ENCODE measurements around the gene PPP1R12B.
"Not testable (repeated sequence)": the region's sequence is repeated elsewhere in the genome, so short reads cannot be mapped to it uniquely, and the experiment has no call there.

Gene PPP1R12B

GRCh38 chr1:202456372-202457169 lies 108.1 kb downstream of the PPP1R12B start:
- not testable (repeated sequence) for DNase-seq

DNA sequence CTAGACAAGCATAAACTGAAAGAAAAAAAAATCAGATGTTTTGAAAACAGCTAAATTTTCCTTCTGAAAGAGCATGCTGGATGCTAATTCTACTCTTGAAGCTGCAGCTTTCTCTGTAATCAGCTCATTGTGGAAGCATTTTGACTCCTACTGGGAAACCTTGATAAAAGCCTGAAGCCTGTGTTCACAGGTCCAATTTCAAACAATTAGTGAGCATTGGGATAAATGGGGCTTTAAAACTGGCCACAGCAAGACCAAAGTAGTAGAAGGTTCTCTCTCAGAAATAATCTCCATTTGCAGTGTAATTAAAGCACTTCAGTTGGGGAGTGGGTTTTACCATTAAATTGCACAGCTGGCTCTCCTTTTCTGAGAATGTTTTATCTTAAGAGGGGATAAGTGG lies 110.2 kb downstream of the PPP1R12B start:
- not testable (repeated sequence) for DNase-seq

GRCh38 chr1:202459470-202460142 lies 111.1 kb downstream of the PPP1R12B start:
- not testable (repeated sequence) for DNase-seq

DNA sequence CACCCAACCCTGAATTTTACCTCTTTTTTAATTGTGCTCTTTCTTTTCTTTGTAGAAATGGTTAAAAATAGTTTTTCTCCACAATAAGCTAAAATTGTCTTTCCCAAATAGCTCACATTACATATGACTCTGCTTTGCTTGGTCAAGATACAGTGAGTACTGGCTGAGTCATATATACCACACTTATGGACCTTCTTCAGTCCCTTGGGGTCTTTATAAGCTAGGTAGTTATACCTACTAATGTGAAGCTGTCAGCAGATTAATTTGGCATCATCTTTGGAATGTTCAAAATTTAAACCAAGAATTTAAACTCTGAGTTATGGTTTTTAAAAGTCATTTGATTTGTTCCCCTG lies 111.6 kb downstream of the PPP1R12B start:
- DNase-seq = not testable (repeated sequence)

DNA sequence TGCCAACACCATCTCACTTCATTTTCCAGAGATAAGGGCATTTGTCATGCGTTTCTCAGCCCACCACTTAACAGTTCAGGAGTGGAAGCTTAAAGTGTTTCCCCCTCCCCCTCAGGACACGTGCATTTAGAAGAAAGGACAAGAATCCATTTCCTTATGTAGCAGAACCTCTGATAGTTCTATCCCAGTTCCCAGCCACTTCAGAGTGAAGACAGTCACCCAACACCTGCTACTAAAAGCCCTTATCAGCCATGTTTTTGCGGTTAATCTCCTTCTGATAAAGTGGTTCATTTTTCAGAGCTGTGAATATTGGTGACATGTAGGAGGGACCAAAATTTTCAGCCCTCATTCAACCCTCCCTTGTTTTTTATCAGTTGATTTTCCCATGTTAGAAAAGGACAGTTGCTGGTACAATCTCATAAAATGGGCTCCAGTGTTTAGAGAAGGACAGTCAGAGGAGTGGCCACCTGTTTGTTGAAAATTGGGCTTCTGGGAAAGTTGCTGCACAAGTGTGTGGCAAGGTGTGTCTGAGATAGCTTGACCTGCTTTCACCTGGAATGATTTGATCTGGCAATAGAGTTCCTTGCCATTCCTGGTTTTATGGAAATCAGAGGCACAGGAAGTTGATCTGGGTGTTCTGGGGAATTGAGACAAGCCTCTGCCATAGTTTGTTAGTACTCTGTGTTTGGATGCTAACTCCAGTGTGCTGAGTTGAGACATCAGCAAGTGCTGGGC lies 114.0 kb downstream of the PPP1R12B start:
- no peak for DNase-seq

- DNase-seq = not testable (repeated sequence)
Observed at GRCh38 chr1:202464153-202464742, 115.7 kb downstream of the PPP1R12B start.

- DNase-seq = not testable (repeated sequence)
Observed at GRCh38 chr1:202465644-202466270, 117.3 kb downstream of the PPP1R12B start.

GRCh38 chr1:202466339-202466738 lies 117.8 kb downstream of the PPP1R12B start:
- not testable (repeated sequence) for DNase-seq

GRCh38 chr1:202467381-202467780 lies 118.9 kb downstream of the PPP1R12B start:
- DNase-seq = not testable (repeated sequence)

GRCh38 chr1:202468695-202469094 lies 120.2 kb downstream of the PPP1R12B start:
- DNase-seq = not testable (repeated sequence)

DNA sequence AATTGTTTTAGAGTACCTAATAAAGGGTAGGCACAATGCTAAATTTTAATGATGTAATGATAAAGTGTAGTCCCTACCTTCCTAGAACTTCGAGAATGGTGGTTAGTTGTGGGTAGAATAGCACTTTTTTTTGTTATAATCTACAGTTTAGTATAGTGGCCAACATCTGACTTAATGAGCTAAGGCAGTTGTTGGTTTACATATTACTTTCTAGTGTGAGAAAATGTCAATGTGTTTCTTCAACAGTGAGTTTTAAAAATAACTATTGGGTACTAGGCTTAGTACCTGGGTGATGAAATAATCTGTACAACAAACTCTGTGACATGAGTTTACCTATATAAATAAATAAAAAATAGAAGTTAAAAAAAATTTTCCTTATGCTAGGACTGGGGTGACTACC lies 120.6 kb downstream of the PPP1R12B start:
- DNase-seq = not testable (repeated sequence)

DNA sequence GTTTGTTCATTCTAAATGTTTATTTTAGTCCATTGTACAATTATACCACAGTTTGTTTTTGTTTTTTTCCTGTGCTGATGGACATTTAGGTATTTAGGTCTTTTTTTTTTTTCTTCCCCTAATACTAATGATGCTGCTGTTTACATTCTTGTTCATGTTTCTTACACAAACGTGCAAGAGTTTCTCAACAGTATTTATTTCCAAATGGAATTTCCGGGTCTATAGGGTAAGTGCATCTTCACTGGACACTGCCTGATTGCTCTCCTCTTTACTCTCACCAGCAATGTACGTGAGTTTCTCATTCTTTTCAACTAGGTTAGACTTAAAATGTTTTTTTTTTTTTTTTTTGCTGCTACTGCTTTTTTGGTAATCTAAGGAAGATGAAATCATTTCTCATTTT lies 122.7 kb downstream of the PPP1R12B start:
- DNase-seq = no peak

DNA sequence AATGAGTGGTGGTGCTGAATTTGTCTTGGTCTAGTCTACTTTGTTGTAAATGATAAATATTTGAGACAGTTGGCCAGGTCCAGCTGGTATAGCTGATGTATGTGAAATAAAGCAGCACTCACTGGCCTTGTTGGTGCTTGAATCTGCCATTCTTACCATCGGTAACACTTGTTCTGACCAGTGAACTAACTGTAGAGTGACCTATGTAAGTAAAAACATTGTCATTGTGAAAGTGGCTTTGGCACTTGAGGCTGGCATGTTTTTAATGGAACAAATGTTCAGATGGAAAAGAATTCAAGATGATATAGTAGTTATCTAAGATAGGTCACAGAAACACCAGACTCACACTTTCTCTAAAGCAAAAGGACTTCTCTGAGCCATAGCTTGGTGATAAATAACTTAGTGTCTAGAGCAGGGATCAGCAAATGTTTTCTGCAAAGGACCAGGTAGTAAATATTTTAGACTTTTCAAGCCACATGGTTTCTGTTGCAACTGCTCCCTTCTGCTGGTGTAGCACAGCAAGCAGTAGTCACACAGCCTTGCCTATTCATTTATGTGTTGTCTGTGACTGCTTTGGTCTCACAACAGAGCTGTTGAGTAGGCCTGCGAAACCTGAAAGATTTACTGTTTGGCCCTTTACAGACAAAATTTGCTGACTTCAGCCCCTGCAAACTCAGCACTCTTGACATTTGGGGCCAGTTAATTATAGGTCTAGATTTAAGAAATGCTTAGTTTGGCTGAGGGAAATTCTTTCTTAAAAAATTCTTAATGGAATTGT lies 124.0 kb downstream of the PPP1R12B start:
- DNase-seq = not testable (repeated sequence)

GRCh38 chr1:202473266-202474045 lies 125.0 kb downstream of the PPP1R12B start:
- not testable (repeated sequence) for DNase-seq

DNA sequence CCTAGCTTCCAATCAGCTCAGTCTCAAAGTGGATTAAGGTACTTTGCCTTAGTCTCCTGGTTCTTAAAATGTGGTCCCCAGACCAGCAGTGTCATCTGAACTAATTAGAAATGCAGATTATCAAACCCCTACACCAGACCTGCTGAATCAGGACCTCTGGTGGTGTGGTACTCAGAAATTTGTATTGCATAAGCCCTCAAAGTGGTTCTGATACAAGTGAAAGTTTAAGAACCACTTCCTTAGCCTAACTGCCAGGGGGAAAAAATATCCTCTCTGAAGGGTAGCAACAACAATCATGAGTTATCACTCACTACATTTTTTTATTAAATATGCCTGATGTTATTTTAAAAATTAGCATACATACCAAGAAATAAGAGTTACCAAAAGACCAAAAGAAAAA lies 131.2 kb downstream of the PPP1R12B start:
- not testable (repeated sequence) for DNase-seq

DNA sequence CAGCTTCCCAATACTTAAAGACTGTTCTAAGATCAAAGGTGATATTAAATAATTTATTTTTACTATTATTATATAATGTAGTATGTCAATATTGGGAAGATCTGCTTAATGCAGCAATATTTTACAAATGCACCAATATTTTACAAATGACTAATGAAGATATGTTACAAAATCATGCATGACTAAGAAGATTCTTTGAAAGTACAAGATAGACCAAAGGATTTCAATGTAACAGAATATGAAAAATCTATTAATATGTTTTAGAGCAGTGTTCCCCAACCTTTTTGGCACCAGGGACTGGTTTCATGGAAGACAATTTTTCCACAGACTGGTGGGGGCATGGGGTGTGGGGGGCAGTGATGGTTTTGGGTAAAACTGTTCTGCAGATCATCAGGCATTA lies 132.1 kb downstream of the PPP1R12B start:
- DNase-seq = not testable (repeated sequence)

GRCh38 chr1:202483362-202483761 lies 134.9 kb downstream of the PPP1R12B start:
- DNase-seq = not testable (repeated sequence)

DNA sequence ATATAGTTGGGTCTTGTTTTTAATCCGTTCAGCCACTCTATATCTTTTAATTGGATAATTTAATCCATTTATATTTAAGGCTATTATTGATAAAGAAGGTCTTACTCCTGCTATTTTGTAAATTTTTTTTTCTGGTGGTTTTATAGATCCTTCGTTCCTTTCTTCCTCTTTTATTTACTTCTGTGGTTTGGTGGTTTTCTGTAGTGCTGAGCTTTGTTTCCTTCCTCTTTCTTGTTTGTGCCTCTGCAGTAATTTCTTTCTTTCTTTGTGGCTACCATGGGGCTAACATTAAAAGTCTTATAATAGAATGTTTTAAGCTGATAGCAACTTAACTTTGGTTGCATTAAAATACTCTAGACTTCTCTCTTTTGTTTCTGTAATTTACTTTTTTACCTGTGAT lies 135.5 kb downstream of the PPP1R12B start:
- not testable (repeated sequence) for DNase-seq

DNA sequence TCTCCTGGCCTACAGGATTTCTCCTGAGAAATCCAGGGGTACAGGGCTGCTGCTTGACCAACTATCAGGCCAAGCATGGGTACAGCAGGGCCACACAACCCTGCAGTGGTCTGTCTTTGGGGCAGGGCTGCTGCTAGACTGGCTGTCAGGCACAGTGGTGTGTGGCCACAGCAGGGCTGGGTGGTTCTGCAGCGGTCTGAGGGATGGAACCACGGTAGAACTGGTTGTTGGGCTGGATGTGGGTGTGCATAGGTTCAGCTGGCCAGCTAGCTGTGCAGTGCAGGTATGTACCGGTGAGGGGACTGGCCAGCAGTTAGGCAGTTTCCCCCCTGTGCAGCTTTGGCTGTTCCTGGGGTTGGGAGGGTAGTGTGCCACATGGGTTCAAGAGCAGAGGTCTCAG lies 136.3 kb downstream of the PPP1R12B start:
- not testable (repeated sequence) for DNase-seq

GRCh38 chr1:202488178-202488649 lies 139.7 kb downstream of the PPP1R12B start:
- not testable (repeated sequence) for DNase-seq

DNA sequence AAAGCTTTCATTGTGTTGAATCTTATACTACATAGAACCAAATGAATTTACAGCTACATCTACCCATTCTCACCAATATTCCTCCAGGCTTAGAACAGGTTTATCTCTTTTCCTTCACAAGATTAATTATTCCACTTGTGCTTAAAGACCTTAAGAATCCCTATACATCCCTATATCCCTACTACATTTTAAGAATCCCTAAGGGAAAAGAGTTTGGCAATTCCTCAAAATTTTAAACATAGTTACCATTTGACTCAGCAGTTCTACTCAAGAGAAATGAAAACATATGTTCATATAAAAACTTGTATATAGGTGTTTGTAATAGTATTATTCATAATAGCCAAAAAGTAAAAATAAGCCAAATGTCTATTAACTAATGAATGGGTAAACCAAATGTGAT lies 140.6 kb downstream of the PPP1R12B start:
- DNase-seq = not testable (repeated sequence)

All from NCI-H526 treated with DMSO at 0.1 percent for 48 hours (cell line).